GM18507 (cell line): Measurements from ENCODE around the gene RHOF.

ENCODE experiments used
- DNase-seq: peaks from one replicate; pipeline ENCODE4 v3.0.0; 2011; ENCODE audit warnings: low read depth; ENCODE audit not compliant: insufficient read length; ENCODE audit errors: extremely low spot score
- FAIRE-seq: peaks from 2 replicates; lab custom pipeline; 2011; peaks lifted over from hg19 to GRCh38; lab: Jason Lieb, UNC

RHOF gene

GRCh38 chr12:121781998-121782979 lies 11.2 kb downstream of the RHOF start:
- FAIRE-seq (peak; percentile 83), DNase-seq (no peak)

GRCh38 chr12:121781484-121781997 lies 11.9 kb downstream of the RHOF start:
- no peak for DNase-seq
- no peak for FAIRE-seq

GRCh38 chr12:121780429-121780828 lies 13.1 kb downstream of the RHOF start:
- no peak for DNase-seq
- FAIRE-seq: no peak

GRCh38 chr12:121779422-121779895 lies 14.0 kb downstream of the RHOF start:
- DNase-seq (no peak), FAIRE-seq (no peak)

- DNase-seq (no peak), FAIRE-seq (no peak)
These were observed 14.7 kb downstream of the RHOF start for GRCh38 chr12:121778567-121779421.

- FAIRE-seq (peak; percentile 78), DNase-seq (no peak)
These were observed 17.0 kb downstream of the RHOF start for GRCh38 chr12:121776190-121777098.

DNA sequence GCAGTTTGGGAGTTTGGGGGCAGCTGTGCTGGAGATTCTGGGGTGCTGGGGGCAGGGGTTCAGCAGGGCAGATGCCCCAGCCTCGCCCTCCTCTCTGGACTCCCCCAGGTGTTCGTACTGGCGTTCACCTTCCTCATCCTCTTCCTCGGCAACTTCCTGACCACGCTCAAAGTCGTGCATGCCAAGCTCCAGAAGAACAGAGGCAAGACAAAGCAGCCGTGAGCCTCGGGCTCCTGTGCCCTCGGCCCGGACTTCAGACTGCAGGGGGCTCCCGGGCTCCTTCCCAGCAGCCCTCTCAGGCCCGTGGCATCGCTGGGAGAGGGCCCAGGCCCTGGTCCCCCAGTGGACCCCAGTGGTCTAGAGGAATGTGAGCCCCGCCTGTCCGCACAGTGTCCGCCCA lies 18.0 kb downstream of the RHOF start:
- FAIRE-seq (no peak), DNase-seq (no peak)

GRCh38 chr12:121774968-121775474 lies 18.5 kb downstream of the RHOF start:
- no peak for DNase-seq
- no peak for FAIRE-seq

DNA sequence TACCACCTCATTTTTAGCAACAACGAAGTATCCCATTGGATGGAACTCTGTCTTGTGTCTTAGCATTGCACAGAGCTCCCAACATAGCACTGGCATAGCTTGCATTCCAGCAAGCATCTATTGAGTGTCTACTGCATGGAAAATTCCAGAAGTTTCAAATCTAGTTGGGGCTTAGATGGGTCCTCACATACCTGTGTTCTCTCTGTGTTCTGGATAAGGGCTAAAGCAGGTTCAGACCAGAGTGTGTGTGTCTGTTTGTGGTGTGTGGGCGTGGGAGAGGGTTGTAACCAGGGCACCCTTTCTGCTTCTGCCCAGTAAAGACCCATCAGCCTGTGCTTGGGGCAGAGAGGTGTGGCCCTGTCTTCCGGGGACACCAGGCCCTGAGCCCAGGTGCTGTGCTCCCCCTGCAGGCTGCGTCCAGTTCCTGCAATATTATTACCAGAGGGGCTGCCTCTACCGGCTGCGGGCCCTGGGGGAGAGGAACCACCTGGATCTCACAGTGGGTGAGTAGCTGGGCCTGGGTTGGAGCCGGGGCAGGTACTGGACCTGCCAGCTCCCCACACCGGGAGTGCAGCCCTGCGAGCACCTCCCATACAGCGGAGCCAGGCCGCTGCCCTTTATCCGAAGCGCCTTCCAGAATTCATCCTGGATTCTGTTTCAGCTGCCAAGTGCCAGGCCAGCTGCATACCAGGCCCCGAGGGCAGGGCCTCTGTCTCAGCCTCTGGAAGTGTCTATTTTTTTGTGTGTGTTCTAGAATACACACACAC lies 20.3 kb downstream of the RHOF start:
- peak; percentile 90 for DNase-seq
- peak; percentile 94 for FAIRE-seq

- no peak for DNase-seq
- no peak for FAIRE-seq
These were observed 22.5 kb downstream of the RHOF start for GRCh38 chr12:121770813-121771625.

DNA sequence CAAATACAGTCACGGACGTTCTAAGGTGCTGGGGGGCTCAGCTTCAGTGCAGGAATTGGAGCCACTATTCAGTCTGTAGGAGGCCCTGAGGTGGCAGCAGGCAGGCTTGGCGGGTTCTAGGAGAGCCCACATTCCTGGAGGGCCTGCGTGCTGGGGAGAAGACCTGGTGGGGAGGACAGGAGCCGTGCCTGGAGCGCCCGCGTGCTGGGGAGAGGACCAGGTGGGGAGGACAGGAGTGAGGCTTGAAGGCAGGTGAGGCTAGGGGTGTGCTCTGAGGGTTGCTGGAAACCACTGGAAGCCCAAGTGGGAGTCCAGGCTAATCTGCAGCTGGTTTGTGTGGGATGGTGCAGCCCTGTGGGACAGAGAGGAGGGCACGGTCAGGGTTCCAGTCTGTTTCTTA lies 23.1 kb downstream of the RHOF start:
- FAIRE-seq: no peak

DNA sequence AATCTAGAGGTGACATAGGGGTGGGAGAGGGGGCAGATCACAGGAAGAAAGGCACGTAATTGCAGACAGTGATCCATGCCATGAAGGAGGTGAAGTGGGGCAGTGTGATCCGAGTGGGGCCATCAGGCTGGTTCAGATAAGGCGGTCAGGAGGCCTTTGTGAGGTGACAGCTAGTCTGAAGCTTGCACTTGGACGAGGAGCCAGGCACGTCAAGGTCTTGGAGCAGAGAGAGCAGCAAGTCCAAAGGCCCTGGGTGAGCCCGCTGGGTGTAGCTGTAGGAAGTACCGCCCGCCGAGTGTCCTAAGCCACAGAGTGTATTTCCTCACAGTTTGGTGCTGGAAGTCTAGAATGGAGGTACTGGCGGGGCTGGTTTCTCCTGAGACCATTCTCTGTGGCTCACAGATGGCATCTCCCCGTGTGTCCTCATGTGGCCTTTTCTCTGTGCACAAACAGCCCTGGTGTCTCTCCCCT lies 23.6 kb downstream of the RHOF start:
- no peak for DNase-seq
- FAIRE-seq: no peak

More for the DNA sequence above, 23.1 kb downstream of the RHOF start:
- no peak for DNase-seq

DNA sequence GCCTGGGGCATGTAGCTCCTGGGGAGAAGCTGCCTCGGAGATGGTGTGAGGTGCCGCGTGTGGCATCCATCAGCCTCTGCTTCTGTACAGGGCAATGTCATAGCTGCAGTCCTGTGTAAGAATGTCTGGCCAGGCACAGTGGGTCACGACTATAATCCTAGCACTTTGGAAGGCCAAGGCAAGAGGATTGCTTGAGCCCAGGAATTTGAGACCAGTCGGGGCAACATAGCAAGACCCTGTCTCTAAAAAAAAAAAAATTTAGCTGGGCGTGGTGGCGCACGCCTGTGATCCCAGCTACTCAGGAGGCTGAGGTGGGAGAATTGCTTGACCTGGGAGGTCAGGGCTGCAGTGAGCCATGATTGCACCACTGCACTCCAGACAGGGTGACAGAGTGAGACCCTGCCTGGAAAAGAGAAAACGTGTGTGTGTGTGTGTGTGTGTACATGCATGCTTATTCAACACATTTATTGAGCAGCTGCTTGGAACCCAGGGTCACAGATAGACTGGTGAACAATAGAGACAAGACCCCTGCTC lies 24.1 kb downstream of the RHOF start:
- no peak for FAIRE-seq
- no peak for DNase-seq

- DNase-seq (no peak), FAIRE-seq (no peak)
These were observed 25.9 kb downstream of the RHOF start for GRCh38 chr12:121767525-121768016.

DNA sequence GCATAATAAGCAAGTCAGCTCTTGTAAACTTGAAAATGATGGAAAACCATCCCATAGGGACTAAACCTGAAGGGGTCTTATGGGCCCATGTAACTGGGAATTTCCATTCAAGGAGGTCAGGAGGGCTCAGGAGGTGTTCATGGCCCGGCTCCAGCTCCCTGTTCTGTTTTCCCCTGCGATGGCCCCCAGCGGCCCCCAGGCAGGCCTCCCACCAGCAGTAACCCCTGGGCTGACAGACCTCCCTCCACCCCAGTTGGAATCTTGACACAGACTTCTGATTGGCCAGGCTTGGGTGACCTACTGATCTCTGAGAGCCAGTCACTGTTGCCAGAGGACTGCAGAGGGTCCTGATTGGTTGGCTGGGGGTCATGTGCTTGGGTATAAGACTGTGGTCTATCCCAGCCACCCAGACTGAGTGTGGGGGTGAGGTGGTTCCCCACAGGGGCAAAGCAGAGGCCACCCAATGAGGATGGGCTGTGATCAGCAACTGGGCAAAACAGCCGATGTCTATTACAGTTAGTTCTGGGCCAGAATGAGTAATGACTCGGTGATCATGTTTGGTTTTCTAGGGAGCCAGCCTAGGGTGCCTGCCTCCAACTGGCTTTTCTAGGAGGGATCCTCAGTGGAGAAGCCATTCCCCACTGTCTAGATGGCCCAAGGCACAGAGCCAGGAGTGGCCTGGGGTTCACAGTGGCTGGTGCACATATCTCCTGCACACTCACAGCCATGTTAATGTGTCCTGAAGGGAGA lies 27.0 kb downstream of the RHOF start:
- FAIRE-seq: no peak
- DNase-seq: no peak

DNA sequence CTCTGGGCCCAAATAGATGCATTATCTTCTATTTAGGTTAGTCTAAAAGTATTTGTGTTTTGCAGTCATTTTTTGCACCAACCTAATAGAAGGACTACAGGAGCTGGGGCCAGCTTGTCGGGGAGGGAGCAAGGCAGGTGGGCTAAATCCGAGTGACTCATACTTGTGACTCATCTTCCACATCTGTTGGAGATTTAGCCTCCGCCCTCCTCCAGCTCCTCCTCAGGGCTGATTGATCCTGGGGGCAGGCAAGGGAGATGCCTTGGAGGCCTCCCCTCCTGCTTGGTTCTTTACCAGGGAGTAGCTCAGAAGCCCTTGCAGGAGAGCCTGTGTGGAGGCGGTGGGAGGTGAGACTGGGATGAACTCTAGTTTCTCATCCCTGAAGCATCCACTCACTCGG lies 27.9 kb downstream of the RHOF start:
- DNase-seq: no peak
- FAIRE-seq: no peak
